Measurements from ENCODE around the gene PPP1R15A.
"Not testable (repeated sequence)": the region's sequence is repeated elsewhere in the genome, so short reads cannot be mapped to it uniquely, and the experiment has no call there.

Gene PPP1R15A

GRCh38 chr19:48881741-48882657 is 9.8 kb downstream of the PPP1R15A start:
- no peak for DNase-seq

- no peak for DNase-seq
Measured at GRCh38 chr19:48883726-48884125, 11.5 kb downstream of the PPP1R15A start.

- DNase-seq = no peak
Measured at GRCh38 chr19:48887861-48888612, 15.8 kb downstream of the PPP1R15A start.

- not testable (repeated sequence) for DNase-seq
Measured at GRCh38 chr19:48889496-48889895, 17.3 kb downstream of the PPP1R15A start.

- no peak for DNase-seq
Measured at GRCh38 chr19:48890551-48890950, 18.3 kb downstream of the PPP1R15A start.

- DNase-seq = no peak
Measured at GRCh38 chr19:48895226-48895625, 23.0 kb downstream of the PPP1R15A start.

- no peak for DNase-seq
Measured at GRCh38 chr19:48896191-48896720, 24.0 kb downstream of the PPP1R15A start.

GRCh38 chr19:48897181-48897580 is 25.0 kb downstream of the PPP1R15A start:
- DNase-seq = no peak

- DNase-seq = not testable (repeated sequence)
Measured at GRCh38 chr19:48899386-48899749, 27.1 kb downstream of the PPP1R15A start.

- peak; percentile 98 to 99 for DNase-seq
Measured at GRCh38 chr19:48899781-48900476, 27.7 kb downstream of the PPP1R15A start, which contains the start of gene NUCB1. Gene NUCB1 (plus strand): TSS chr19:48900312. CDS start chr19:48900797, 485 bp downstream.

GRCh38 chr19:48900477-48901406 is 28.5 kb downstream of the PPP1R15A start:
- DNase-seq = no peak

- DNase-seq = not testable (repeated sequence)
Measured at GRCh38 chr19:48902291-48902690, 30.1 kb downstream of the PPP1R15A start.

- not testable (repeated sequence) for DNase-seq
Measured at GRCh38 chr19:48903788-48904187, 31.6 kb downstream of the PPP1R15A start.

- no peak for DNase-seq
Measured at GRCh38 chr19:48905664-48906063, 33.4 kb downstream of the PPP1R15A start.

- no peak for DNase-seq
Measured at GRCh38 chr19:48906324-48906723, 34.1 kb downstream of the PPP1R15A start.

- no peak for DNase-seq
Measured at GRCh38 chr19:48907671-48908070, 35.5 kb downstream of the PPP1R15A start.

GRCh38 chr19:48909424-48910077 is 37.3 kb downstream of the PPP1R15A start:
- not testable (repeated sequence) for DNase-seq

- DNase-seq = no peak
Measured at GRCh38 chr19:48910803-48911202, 38.6 kb downstream of the PPP1R15A start.

- DNase-seq = no peak
Measured at GRCh38 chr19:48913114-48913889, 41.1 kb downstream of the PPP1R15A start.

- DNase-seq = no peak
Measured at GRCh38 chr19:48914181-48914580, 42.0 kb downstream of the PPP1R15A start.

Data from SHP77 (cell line).